Mesodermal cell (in vitro differentiated cells): Measurements from ENCODE around the gene MYADM.

Source experiments
- H3K27ac ChIP-seq: 2 replicates; pipeline ENCODE4 v1.7.0; 2013; ENCODE audit warnings: mild to moderate bottlenecking, low read depth, low read length, moderate library complexity; ENCODE audit not compliant: severe bottlenecking
- H3K36me3 ChIP-seq: 2 replicates; pipeline ENCODE4 v1.7.1; 2013; ENCODE audit warnings: mild to moderate bottlenecking, low read length, moderate library complexity; ENCODE audit not compliant: control insufficient read depth, insufficient read depth
- H3K4me1 ChIP-seq: one replicate; pipeline ENCODE4 v1.7.1; 2013; ENCODE audit warnings: mild to moderate bottlenecking, low read length; ENCODE audit not compliant: insufficient read depth, control insufficient read depth, poor library complexity, severe bottlenecking
- H3K4me3 ChIP-seq: 2 replicates; pipeline ENCODE4 v1.7.0; 2013; ENCODE audit warnings: low read length, control low read depth, mild to moderate bottlenecking; ENCODE audit not compliant: insufficient read depth, poor library complexity, severe bottlenecking; ENCODE audit errors: extremely low read depth
- H3K9me3 ChIP-seq: 2 replicates; pipeline ENCODE4 v1.7.1; 2013; ENCODE audit warnings: mild to moderate bottlenecking, low read length, moderate library complexity; ENCODE audit not compliant: control insufficient read depth
- WGBS, 2 experiments: methylation state at CpG; one replicate each; pipeline ENCODE4 v1.1.5; 2013; ENCODE audit warnings: missing lambda C conversion rate in 2 of 2; ENCODE audit not compliant: insufficient coverage in 2 of 2; 5-methylcytosine and 5-hydroxymethylcytosine counted together

Gene MYADM

DNA sequence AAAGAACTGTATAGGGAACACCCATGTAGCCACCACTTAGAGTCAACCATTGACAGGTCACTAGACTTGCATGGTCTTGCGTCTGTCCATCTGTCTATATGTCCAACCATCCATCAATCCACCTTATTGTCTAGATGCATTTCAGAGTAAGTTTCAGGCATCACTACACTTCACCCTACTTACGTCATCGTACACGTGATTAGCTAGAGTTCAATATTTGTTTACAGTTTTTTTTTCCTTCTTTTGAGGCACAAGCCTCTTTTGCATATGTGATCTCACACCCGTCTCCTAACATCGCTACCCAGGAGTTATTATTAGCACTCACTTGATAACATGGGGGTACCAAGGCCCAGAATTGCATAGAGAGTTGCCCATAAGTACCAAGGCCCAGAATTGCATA lies 48.3 kb downstream of the MYADM start:
- H3K9me3 ChIP-seq, result no peaks in the 10 kb centered on the region
- 88 to 94% methylated on average over 4 to 5 of the region's 6 CpGs for WGBS, 2 experiments
- no peaks in the 10 kb centered on the region for H3K4me1 ChIP-seq
- peaks cover 59% of the 10 kb centered on the region for H3K36me3 ChIP-seq
- no peak overlapping the region for H3K27ac ChIP-seq
- no peak overlapping the region for H3K4me3 ChIP-seq

DNA sequence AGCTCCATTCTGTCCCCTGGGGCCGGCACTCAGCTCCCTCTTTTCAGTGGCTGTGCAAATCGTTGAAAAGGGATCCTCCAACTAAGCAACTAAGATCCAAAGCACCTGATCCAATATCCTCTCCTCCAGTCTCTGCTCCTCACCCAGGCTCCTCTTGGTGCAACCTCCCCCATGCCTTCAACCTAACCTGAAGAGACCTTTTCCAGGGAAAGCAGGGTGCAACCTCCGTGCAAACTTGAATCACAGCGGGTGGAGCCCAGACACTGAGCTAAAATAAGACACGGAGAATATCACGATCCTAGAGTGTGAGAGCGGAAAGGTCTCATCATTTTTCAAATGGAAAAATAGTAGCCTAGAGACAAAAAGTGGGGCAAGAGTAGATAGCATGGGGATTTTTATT lies 49.7 kb downstream of the MYADM start:
- H3K4me1 ChIP-seq, result no peaks in the 10 kb centered on the region
- H3K36me3 ChIP-seq, result peaks cover 59% of the 10 kb centered on the region
- H3K4me3 ChIP-seq, result no peak overlapping the region
- WGBS, 2 experiments, result 94 to 95% methylated on average over 6 to 7 of the region's 7 CpGs
- no peak overlapping the region for H3K27ac ChIP-seq
- H3K9me3 ChIP-seq, result no peaks in the 10 kb centered on the region
